Measurements from ENCODE around the gene SRGAP2B. TPM values are rescaled to one million over a fixed set of nuclear protein-coding genes. Genes with fewer than 3 reads are reported as not detected.
"Not testable (repeated sequence)": the region's sequence is repeated elsewhere in the genome, so short reads cannot be mapped to it uniquely, and the experiment has no call there.

Gene SRGAP2B
- total RNA-seq, 3 donors from 2014 or later (not counting 1 experiment from before 2014, with no cell fraction given) = 11.9 to 21.3 (median 18.2) TPM

DNA sequence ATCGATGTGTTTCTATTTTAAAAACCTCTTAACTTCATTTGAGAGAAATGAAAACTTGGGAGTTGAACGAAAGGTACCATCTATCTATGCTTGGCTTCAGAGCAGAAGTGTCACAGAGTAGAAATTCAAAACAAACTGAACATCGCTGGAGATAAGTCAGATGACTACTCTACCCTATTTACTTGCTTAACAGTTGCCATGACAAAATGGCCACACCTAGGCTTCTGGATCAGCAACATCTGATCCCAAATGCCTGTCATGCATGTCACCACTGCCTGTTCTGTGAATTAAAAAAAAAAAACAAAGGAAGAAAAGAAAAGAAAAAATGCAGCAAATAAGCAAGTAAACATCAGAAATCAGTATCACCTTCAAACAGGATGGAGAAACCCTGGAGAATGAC is 181.7 kb downstream of the SRGAP2B start:
- H3K27ac ChIP-seq (ENCODE audit: low read length); H3K4me3 ChIP-seq (ENCODE audit: low read length); H3K4me3 Mint-ChIP-seq; H3K4me1 ChIP-seq (ENCODE audit: control insufficient read depth, insufficient read depth, low read length); DNase-seq; H3K4me1 Mint-ChIP-seq; H3K36me3 Mint-ChIP-seq; ATAC-seq; H3K27me3 Mint-ChIP-seq (ENCODE audit: low read depth in 2 of 2); H3K36me3 ChIP-seq (ENCODE audit: control insufficient read depth, insufficient read depth, low read length); H3K27me3 ChIP-seq (ENCODE audit: control insufficient read depth, insufficient read depth, low read length); H3K9me3 Mint-ChIP-seq; intact Hi-C loops (cut with micrococcal nuclease); H3K9me3 ChIP-seq (ENCODE audit: control insufficient read depth, insufficient read depth, low read length); H3K27ac Mint-ChIP-seq: not testable (repeated sequence)
- no CpG with 5 or more reads among the region's 3 CpGs for WGBS (ENCODE audit: insufficient coverage)

DNA sequence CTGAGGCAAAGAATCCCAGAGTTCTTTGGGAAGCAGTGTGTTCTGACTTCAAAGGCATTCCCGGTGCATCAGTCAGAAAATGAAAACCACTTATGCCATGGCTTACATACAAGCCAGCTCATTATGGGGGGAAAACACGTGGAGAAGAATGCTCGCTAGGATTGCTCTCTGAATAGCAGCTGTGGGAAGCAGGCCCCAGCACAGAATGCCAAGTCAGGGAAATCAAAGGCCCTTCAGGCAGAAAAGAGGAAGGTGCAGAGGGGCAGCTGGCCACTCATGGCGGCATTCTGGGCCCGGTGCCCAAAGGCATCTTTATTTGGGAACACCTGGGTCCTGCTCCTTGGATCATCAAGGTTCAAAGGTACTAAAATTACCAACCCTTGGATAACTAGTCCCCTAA is 184.4 kb downstream of the SRGAP2B start:
- H3K9me3 ChIP-seq (ENCODE audit: control insufficient read depth, insufficient read depth, low read length); intact Hi-C loops (cut with micrococcal nuclease); H3K36me3 Mint-ChIP-seq; ATAC-seq; DNase-seq; H3K36me3 ChIP-seq (ENCODE audit: control insufficient read depth, insufficient read depth, low read length); H3K4me1 Mint-ChIP-seq; H3K27ac ChIP-seq (ENCODE audit: low read length); H3K27me3 Mint-ChIP-seq (ENCODE audit: low read depth in 2 of 2); H3K9me3 Mint-ChIP-seq; H3K4me3 ChIP-seq (ENCODE audit: low read length); H3K4me1 ChIP-seq (ENCODE audit: control insufficient read depth, insufficient read depth, low read length); H3K4me3 Mint-ChIP-seq; H3K27me3 ChIP-seq (ENCODE audit: control insufficient read depth, insufficient read depth, low read length); H3K27ac Mint-ChIP-seq: not testable (repeated sequence)
- WGBS (ENCODE audit: insufficient coverage) = no CpG with 5 or more reads among the region's 5 CpGs

DNA sequence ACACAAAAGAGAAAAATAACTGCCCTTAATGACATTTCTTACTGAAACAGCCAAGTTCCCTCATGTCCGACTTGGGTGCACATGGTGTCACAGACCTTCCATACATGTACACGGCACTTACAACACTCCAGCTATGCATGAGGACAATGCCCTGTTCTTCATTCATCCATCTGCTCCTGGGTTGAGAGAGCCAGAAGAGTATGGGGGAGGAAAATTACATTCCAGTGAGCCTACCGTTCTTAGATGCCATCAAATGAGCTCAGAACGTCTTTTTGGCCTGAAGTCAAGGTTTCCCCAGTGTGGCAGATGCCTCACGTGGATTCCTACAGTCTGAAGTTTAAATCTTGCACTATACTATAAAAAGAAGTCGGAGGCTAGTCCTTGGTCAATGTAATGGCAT is 194.3 kb downstream of the SRGAP2B start:
- not testable (repeated sequence) for H3K27ac Mint-ChIP-seq
- WGBS (ENCODE audit: insufficient coverage) = no CpG with 5 or more reads among the region's 6 CpGs

DNA sequence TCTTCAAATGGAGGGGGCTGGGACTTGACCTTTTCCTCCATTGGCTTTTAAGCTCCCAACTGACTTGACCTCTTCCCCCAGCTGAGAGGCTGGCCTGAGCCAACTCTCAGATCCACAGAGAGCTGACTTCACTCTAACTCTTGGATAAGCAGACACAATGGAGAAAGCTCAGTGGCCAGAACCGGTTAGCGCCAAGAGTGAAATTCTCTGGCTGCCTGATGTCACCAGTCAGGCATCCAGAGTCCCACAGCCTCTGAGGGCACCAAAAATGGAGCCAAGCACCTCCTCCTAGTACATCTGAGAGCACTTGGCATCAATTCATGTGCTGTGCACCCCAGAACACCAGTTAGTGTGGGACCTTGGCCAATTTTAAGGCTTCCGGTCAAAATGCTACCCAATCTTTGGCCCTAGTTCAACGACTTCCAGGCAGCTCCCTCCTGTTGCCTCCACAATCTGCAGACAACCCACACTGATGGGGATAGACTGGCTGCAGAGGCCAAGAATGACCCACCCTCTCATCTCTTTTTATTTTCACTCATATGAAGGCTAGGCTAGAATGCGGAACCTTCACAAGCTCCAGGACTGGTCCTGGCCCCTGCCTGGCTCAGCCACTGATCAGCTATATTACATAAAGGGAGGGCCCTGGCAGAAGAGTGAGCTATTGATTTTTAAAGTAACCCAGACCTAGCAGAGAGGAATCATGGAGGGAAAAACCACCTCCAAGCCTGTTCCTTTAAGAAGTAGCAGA is 200.5 kb downstream of the SRGAP2B start:
- H3K27ac Mint-ChIP-seq = not testable (repeated sequence)
- no CpG with 5 or more reads among the region's 5 CpGs for WGBS (ENCODE audit: insufficient coverage)

More for the DNA sequence above, 194.3 kb downstream of the SRGAP2B start:
- DNase-seq; H3K4me1 ChIP-seq (ENCODE audit: control insufficient read depth, insufficient read depth, low read length); H3K4me1 Mint-ChIP-seq; H3K4me3 ChIP-seq (ENCODE audit: low read length); H3K27me3 Mint-ChIP-seq (ENCODE audit: low read depth in 2 of 2); H3K9me3 Mint-ChIP-seq; H3K36me3 Mint-ChIP-seq; H3K9me3 ChIP-seq (ENCODE audit: control insufficient read depth, insufficient read depth, low read length); ATAC-seq; H3K4me3 Mint-ChIP-seq; H3K27ac ChIP-seq (ENCODE audit: low read length); H3K36me3 ChIP-seq (ENCODE audit: control insufficient read depth, insufficient read depth, low read length); H3K27me3 ChIP-seq (ENCODE audit: control insufficient read depth, insufficient read depth, low read length); intact Hi-C loops (cut with micrococcal nuclease): not testable (repeated sequence)

DNA sequence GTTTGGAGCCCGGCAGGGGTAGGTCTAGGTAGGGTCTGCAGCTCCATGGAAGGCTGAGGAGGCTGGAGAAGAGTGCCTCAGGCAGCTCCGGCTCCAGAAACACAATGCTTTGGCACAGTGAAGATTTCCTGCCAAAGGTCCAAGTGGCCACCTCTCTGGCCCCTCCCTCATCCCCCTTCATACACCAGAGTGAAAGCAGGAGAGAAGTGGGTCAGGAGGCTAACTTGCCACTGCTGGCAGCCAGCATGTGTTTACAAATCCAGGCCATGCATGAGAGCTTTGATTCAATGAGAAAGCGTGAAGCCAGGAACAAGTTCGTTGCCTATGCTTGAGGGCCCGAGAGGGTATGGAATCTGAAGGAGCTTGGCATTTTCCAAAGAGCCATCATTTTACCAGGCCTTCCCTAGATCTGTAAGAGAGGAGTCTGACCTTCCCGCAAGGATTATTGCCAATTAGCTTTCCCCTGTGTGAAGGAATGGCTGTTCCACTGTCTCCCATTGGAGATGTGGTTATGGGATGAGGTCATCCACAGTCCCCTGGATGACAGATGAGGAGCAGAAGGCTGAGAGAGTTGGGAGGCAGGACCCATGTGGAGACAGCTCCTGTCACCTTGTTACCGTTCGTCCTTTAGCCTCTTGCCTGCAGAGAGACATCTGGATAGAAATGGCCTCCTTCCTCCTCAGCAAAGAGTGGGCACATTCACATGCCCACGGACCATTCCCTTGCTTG is 201.3 kb downstream of the SRGAP2B start:
- H3K36me3 Mint-ChIP-seq; H3K9me3 ChIP-seq (ENCODE audit: control insufficient read depth, insufficient read depth, low read length); ATAC-seq; H3K27me3 ChIP-seq (ENCODE audit: control insufficient read depth, insufficient read depth, low read length); H3K27ac Mint-ChIP-seq; H3K4me3 ChIP-seq (ENCODE audit: low read length); H3K27me3 Mint-ChIP-seq (ENCODE audit: low read depth in 2 of 2); H3K36me3 ChIP-seq (ENCODE audit: control insufficient read depth, insufficient read depth, low read length); DNase-seq; H3K4me3 Mint-ChIP-seq; H3K4me1 Mint-ChIP-seq; H3K27ac ChIP-seq (ENCODE audit: low read length); H3K9me3 Mint-ChIP-seq; H3K4me1 ChIP-seq (ENCODE audit: control insufficient read depth, insufficient read depth, low read length); intact Hi-C loops (cut with micrococcal nuclease): not testable (repeated sequence)
- no CpG with 5 or more reads among the region's 9 CpGs for WGBS (ENCODE audit: insufficient coverage)

More for the DNA sequence above, 200.5 kb downstream of the SRGAP2B start:
- H3K4me3 Mint-ChIP-seq; intact Hi-C loops (cut with micrococcal nuclease); H3K27me3 ChIP-seq (ENCODE audit: control insufficient read depth, insufficient read depth, low read length); H3K4me1 Mint-ChIP-seq; ATAC-seq; H3K36me3 Mint-ChIP-seq; H3K9me3 ChIP-seq (ENCODE audit: control insufficient read depth, insufficient read depth, low read length); H3K36me3 ChIP-seq (ENCODE audit: control insufficient read depth, insufficient read depth, low read length); H3K4me3 ChIP-seq (ENCODE audit: low read length); H3K27me3 Mint-ChIP-seq (ENCODE audit: low read depth in 2 of 2); H3K9me3 Mint-ChIP-seq; H3K4me1 ChIP-seq (ENCODE audit: control insufficient read depth, insufficient read depth, low read length); H3K27ac ChIP-seq (ENCODE audit: low read length); DNase-seq: not testable (repeated sequence)

DNA sequence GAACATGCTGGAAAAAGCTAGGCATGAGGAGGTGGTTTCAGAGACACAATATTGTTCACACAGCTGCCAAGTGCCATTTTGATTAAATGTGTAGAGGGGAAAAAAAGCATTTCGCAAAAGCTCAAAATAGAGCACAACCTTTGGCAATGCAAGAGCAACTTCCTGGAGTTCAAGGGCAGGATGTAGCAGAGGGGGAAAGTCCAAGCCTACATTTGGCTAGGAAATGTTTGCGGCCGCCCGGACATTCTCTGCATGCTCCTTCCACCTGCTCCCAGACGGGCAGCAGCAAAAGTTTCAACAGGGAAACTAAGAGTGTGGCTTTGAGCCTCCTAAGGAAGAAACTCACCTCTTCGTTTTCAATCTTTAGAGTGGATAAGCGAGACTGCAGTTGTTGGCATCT is 202.1 kb downstream of the SRGAP2B start:
- DNase-seq; H3K27me3 Mint-ChIP-seq (ENCODE audit: low read depth in 2 of 2); H3K27ac ChIP-seq (ENCODE audit: low read length); ATAC-seq; H3K9me3 ChIP-seq (ENCODE audit: control insufficient read depth, insufficient read depth, low read length); H3K4me1 ChIP-seq (ENCODE audit: control insufficient read depth, insufficient read depth, low read length); H3K36me3 ChIP-seq (ENCODE audit: control insufficient read depth, insufficient read depth, low read length); H3K36me3 Mint-ChIP-seq; H3K9me3 Mint-ChIP-seq; H3K4me3 ChIP-seq (ENCODE audit: low read length); intact Hi-C loops (cut with micrococcal nuclease); H3K4me1 Mint-ChIP-seq; H3K4me3 Mint-ChIP-seq; H3K27me3 ChIP-seq (ENCODE audit: control insufficient read depth, insufficient read depth, low read length); H3K27ac Mint-ChIP-seq: not testable (repeated sequence)
- WGBS (ENCODE audit: insufficient coverage) = no CpG with 5 or more reads among the region's 7 CpGs

DNA sequence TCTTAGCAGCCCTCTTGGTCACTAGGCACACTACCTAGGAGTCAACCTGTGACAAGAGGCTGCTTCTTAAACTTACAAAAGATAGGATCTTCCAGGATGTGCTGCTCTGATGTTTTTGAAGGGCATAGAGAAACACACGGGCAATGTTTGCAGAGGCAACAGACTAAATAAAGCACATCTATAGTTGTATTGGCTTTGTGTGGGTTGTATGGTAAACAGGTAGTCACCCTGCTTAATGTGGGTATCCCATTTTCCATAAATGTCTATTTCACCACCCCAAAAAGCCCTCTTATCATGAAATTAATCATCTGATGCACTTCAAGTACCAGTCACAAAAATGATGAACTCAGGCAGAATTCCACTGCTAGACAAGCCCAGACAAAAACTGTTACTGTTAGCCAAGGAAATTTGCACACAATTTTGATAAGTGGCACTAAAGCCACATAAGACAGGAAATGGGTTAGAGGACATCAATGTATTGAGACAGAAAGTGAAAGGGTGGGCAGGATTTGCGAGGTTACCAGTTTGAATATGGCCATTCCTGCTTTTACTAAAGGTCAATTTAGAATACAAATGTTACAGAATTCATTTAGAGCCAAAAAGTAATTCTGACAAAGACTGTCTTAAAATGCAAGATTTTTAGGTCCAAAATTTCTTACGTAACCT is 205.5 kb downstream of the SRGAP2B start:
- H3K36me3 ChIP-seq (ENCODE audit: control insufficient read depth, insufficient read depth, low read length); H3K4me3 Mint-ChIP-seq; H3K36me3 Mint-ChIP-seq; H3K9me3 Mint-ChIP-seq; H3K27me3 ChIP-seq (ENCODE audit: control insufficient read depth, insufficient read depth, low read length); H3K4me1 Mint-ChIP-seq; ATAC-seq; H3K27ac ChIP-seq (ENCODE audit: low read length); H3K4me3 ChIP-seq (ENCODE audit: low read length); H3K27ac Mint-ChIP-seq; H3K27me3 Mint-ChIP-seq (ENCODE audit: low read depth in 2 of 2); H3K9me3 ChIP-seq (ENCODE audit: control insufficient read depth, insufficient read depth, low read length); intact Hi-C loops (cut with micrococcal nuclease); H3K4me1 ChIP-seq (ENCODE audit: control insufficient read depth, insufficient read depth, low read length); DNase-seq: not testable (repeated sequence)
- no CpG with 5 or more reads among the region's 3 CpGs for WGBS (ENCODE audit: insufficient coverage)
